Retinal pigment epithelial cell (primary cell): ENCODE results near the gene LMF2.

Source experiments
- DNase-seq: peaks from one replicate; pipeline ENCODE4 v3.0.0-alpha.2; 2010; ENCODE audit warnings: low read depth
- H3K4me3 ChIP-seq: 2 replicates; pipeline ENCODE4 v1.5.1; 2011; ENCODE audit warnings: mild to moderate bottlenecking, low read length, control low read depth, moderate library complexity
- CTCF ChIP-seq: conservative IDR thresholded peaks from 2 replicates; pipeline ENCODE4 v1.5.1; 2011; ENCODE audit warnings: low read depth, low read length, control low read depth, inconsistent platforms

The LMF2 gene

GRCh38 chr22:50507421-50507990, at the start of gene LMF2:
Gene LMF2, minus strand, starts transcription at chr22:50507702. Its CDS starts 27 bp downstream, at chr22:50507675.
- DNase-seq, result no peak

GRCh38 chr22:50556703-50557102, 49.2 kb upstream of the LMF2 start:
- DNase-seq, result no peak
- TF ChIP-seq CTCF, result no peak
- no peak overlapping the region for H3K4me3 ChIP-seq

More at GRCh38 chr22:50507421-50507990, at the start of gene LMF2:
- peak within 1 kb of the TSS; percentile 93 for H3K4me3 ChIP-seq
- no peak for TF ChIP-seq CTCF

- no peak overlapping the region for H3K4me3 ChIP-seq
- DNase-seq, result no peak
- no peak for TF ChIP-seq CTCF
Observed at GRCh38 chr22:50553310-50553709, 45.8 kb upstream of the LMF2 start.

- DNase-seq, result no peak
- no peak overlapping the region for H3K4me3 ChIP-seq
- no peak for TF ChIP-seq CTCF
Observed at GRCh38 chr22:50551160-50551752, 43.8 kb upstream of the LMF2 start.

GRCh38 chr22:50550395-50550794, 42.9 kb upstream of the LMF2 start:
- no peak for DNase-seq
- H3K4me3 ChIP-seq, result no peak overlapping the region
- no peak for TF ChIP-seq CTCF

- no peak for DNase-seq
- no peak overlapping the region for H3K4me3 ChIP-seq
- TF ChIP-seq CTCF, result no peak
Observed at GRCh38 chr22:50548921-50549790, 41.7 kb upstream of the LMF2 start.
